Stomach (tissue), 4 donors: Measurements from ENCODE around the gene MRGPRE.

Experiments
- CTCF ChIP-seq, 7 experiments: fragments of 450-650 bp in 4 of 7; fragments of 200-600 bp in 3 of 7; sonication (generic) in 3 of 7; IDR thresholded peaks; one replicate each; pipeline ENCODE4 v1.5.1; 2016 to 2019; ENCODE audit warnings: antibody characterized with exemption in 7 of 7, control low read depth in 2 of 7, mild to moderate bottlenecking in 1 of 7
- POLR2A ChIP-seq, 4 donors: fragments of 450-650 bp; IDR thresholded peaks; one replicate each; pipeline ENCODE4 v1.6.1; 2016; ENCODE audit warnings: antibody characterized with exemption in 4 of 4, control low read depth in 2 of 4, mild to moderate bottlenecking in 1 of 4, moderate library complexity in 1 of 4
- POLR2AphosphoS5 ChIP-seq, 3 donors: sonication (generic); formaldehyde crosslinking; IDR thresholded peaks; one replicate each; pipeline ENCODE4 v1.6.1; 2016; ENCODE audit warnings: antibody characterized with exemption in 3 of 3

GRCh38 chr11:3214420-3214699 lies 17.9 kb downstream of the MRGPRE start:
- TF ChIP-seq CTCF (IDR thresholded peaks at IDR 0.05) (no peak), POLR2A (IDR thresholded peaks at IDR 0.05) (no peak), POLR2AphosphoS5 (IDR thresholded peaks at IDR 0.05) (no peak)
